8988T (cell line): ENCODE data around the gene HVCN1.
"Not testable (repeated sequence)": the region's sequence is repeated elsewhere in the genome, so short reads cannot be mapped to it uniquely, and the experiment has no call there.

Experiments
- DNase-seq: peaks from one replicate; pipeline ENCODE4 v3.0.0; 2011

Gene HVCN1

GRCh38 chr12:110688446-110689280, at the start of gene HVCN1:
TSS of gene HVCN1 (minus strand) at chr12:110689115. CDS start at chr12:110683245, 5,870 bp downstream.
- DNase-seq = peak; percentile 71

- DNase-seq = no peak
Measured at GRCh38 chr12:110737532-110737931, 48.6 kb upstream of the HVCN1 start.

GRCh38 chr12:110737016-110737415, 48.1 kb upstream of the HVCN1 start:
- not testable (repeated sequence) for DNase-seq

GRCh38 chr12:110733900-110734299, 45.0 kb upstream of the HVCN1 start:
- no peak for DNase-seq

GRCh38 chr12:110733089-110733715, 44.3 kb upstream of the HVCN1 start:
- DNase-seq = no peak

- no peak for DNase-seq
Measured at GRCh38 chr12:110732572-110732971, 43.7 kb upstream of the HVCN1 start.

- no peak for DNase-seq
Measured at GRCh38 chr12:110731479-110731878, 42.6 kb upstream of the HVCN1 start.

GRCh38 chr12:110728628-110729027, 39.7 kb upstream of the HVCN1 start:
- no peak for DNase-seq

GRCh38 chr12:110726708-110727369, 37.9 kb upstream of the HVCN1 start:
- DNase-seq = no peak

- no peak for DNase-seq
Measured at GRCh38 chr12:110726028-110726427, 37.1 kb upstream of the HVCN1 start.

- no peak for DNase-seq
Measured at GRCh38 chr12:110725267-110725666, 36.4 kb upstream of the HVCN1 start.

GRCh38 chr12:110722892-110723291, 34.0 kb upstream of the HVCN1 start:
- DNase-seq = not testable (repeated sequence)

- no peak for DNase-seq
Measured at GRCh38 chr12:110721570-110721969, 32.7 kb upstream of the HVCN1 start.

- DNase-seq = no peak
Measured at GRCh38 chr12:110720516-110720915, 31.6 kb upstream of the HVCN1 start.

- DNase-seq = no peak
Measured at GRCh38 chr12:110718222-110718908, 29.4 kb upstream of the HVCN1 start.

GRCh38 chr12:110717037-110717436, 28.1 kb upstream of the HVCN1 start:
- DNase-seq = no peak

- no peak for DNase-seq
Measured at GRCh38 chr12:110708917-110709316, 20.0 kb upstream of the HVCN1 start.

GRCh38 chr12:110705309-110705708, 16.4 kb upstream of the HVCN1 start:
- DNase-seq = no peak

GRCh38 chr12:110704750-110705149, 15.8 kb upstream of the HVCN1 start:
- no peak for DNase-seq

- no peak for DNase-seq
Measured at GRCh38 chr12:110704231-110704630, 15.3 kb upstream of the HVCN1 start.

- DNase-seq = no peak
Measured at GRCh38 chr12:110702081-110702480, 13.2 kb upstream of the HVCN1 start.

- no peak for DNase-seq
Measured at GRCh38 chr12:110699591-110700445, 10.9 kb upstream of the HVCN1 start.
